ENCODE results near the gene TBC1D22B. TPM values are rescaled to one million over a fixed set of nuclear protein-coding genes. Genes with fewer than 3 reads are reported as not detected.
A peak's percentile ranks its signal among the peaks of the same experiment; 100 is the strongest.
"Not testable (repeated sequence)": the region's sequence is repeated elsewhere in the genome, so short reads cannot be mapped to it uniquely, and the experiment has no call there.

TBC1D22B gene
- polyA plus RNA-seq, 4 donors, result 14.3 to 16.8 (median 14.9) TPM

- no peak for DNase-seq (ENCODE audit: low read depth in 4 of 4, low spot score in 3 of 4)
These were observed 5.0 kb downstream of the TBC1D22B start for GRCh38 chr6:37262446-37263026.

GRCh38 chr6:37265001-37265400, 7.4 kb downstream of the TBC1D22B start:
- no peak for DNase-seq (ENCODE audit: low read depth in 4 of 4, low spot score in 3 of 4)

- DNase-seq (ENCODE audit: low read depth in 4 of 4, low spot score in 3 of 4), result no peak
These were observed 8.3 kb downstream of the TBC1D22B start for GRCh38 chr6:37265860-37266259.

DNA sequence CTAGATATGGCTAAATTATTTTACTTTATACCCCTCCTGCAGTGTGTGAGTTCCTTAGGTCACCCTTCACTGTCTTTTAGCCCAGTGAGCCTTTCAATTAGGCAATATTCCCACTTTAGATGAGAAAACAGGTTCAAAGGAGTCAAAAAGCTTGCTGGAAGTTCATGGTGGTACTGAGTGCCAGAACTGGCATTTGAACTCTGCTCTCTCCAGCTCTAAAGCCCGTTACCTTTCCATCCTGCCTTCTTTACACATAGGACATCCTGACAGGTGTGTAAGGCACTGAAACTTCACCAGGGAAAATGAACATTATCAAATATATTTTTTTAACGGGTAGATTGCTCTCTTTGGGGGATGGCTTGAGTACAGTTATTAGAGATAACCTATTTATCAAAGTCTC, 11.5 kb downstream of the TBC1D22B start:
- no peak for DNase-seq (ENCODE audit: low read depth in 4 of 4, low spot score in 3 of 4)

GRCh38 chr6:37272834-37273566, 15.4 kb downstream of the TBC1D22B start:
- DNase-seq (ENCODE audit: low read depth in 4 of 4, low spot score in 3 of 4), result no peak

DNA sequence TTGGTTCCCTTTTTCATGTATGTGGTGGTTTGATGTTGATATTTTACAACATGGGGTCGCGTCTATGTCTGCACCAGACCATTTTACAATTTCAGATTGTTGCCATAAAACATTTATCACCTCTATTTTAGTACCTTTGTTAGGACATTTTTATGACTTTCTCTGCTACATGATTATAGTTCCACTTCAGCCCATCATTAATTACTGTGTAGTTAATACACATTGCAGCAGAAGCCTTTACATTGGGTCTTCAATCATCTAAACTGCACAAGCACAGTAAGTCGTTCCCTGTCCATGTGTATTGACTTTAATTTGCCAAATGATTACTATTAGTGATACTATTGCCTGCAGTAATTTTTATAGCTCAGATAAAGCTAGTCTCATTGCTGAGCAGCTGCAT, 16.1 kb downstream of the TBC1D22B start:
- peak in 2 of 4 donors; percentile 38 to 40 for DNase-seq (ENCODE audit: low read depth in 4 of 4, low spot score in 3 of 4)

- no peak for DNase-seq (ENCODE audit: low read depth in 4 of 4, low spot score in 3 of 4)
These were observed 17.8 kb downstream of the TBC1D22B start for GRCh38 chr6:37275350-37275749.

DNA sequence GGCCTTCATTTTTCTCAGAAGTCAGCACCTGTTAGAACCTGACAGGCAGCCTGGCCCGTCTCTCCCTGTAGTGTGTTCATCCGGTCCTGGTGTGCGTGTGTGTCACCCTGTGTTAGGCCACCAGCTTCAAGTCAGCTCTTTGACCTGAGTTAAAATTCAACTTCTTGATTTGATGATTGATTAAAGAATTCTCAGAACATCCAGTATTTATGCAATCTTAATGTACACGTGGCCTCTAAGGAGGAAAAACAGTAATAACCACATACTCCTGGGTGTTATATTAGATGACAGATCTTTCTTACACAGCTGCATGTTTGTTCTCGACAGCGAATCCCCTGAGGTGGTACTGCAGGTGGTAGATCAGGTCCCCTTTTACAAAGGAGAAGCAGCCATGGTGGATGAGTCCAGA, 19.4 kb downstream of the TBC1D22B start:
- no peak for DNase-seq (ENCODE audit: low read depth in 4 of 4, low spot score in 3 of 4)

- no peak for DNase-seq (ENCODE audit: low read depth in 4 of 4, low spot score in 3 of 4)
These were observed 22.0 kb downstream of the TBC1D22B start for GRCh38 chr6:37279366-37280134.

DNA sequence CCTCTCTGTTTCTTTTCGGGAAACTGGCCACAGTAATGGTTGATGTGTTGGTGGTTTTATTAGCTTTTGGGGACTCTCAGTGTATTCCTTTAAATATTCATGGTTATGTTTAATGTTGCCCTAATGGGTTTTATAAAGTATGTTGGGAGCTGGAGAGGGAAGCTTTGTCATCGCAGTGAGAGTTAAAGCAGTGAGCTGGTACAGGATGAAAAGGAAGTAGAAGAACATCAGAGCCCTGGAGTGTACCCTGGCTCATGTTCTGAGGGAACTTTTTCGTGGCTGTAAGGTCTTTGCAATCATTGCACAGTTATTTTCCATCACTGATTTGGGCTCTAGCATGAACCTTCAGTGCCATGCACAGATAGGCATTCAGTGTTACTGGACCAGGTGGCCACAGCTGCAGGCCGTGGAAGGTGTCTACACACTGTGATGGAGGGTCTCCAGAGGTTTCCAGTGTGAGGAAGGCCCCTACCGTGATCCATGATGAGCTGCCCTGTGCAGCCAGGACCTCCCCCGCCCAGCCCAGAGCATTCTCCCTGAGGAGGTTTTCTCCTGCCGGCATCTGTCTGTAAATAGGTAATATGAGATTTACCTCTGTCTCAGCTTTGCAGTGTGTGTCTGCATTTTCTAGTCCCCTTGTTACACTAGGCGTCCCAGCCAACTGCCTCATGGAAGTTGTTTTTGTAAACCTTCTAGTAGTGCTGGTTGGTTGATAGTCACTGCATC, 22.8 kb downstream of the TBC1D22B start:
- no peak for DNase-seq (ENCODE audit: low read depth in 4 of 4, low spot score in 3 of 4)

GRCh38 chr6:37282371-37282770, 24.8 kb downstream of the TBC1D22B start:
- no peak for DNase-seq (ENCODE audit: low read depth in 4 of 4, low spot score in 3 of 4)

DNA sequence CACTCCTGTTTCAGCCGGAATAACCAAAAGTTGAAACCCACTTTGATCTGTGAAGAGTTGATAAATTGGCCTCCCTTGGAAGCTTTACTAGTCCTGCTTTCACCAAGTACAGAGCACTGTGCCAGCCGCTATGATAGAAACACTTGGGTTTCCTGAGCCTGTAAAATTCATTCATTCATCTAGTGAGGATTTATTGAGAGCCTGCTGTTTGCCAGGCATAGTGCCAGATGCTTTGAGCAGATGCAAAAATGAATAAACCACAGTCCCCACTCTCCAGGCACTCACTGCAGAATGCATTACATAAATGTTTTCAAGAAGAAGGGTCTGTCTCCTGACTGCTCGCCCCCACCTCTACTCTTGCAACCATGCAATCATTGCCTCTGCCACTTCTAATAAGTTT, 25.7 kb downstream of the TBC1D22B start:
- DNase-seq (ENCODE audit: low read depth in 4 of 4, low spot score in 3 of 4), result no peak

- no peak for DNase-seq (ENCODE audit: low read depth in 4 of 4, low spot score in 3 of 4)
These were observed 26.1 kb downstream of the TBC1D22B start for GRCh38 chr6:37283671-37284151.

DNA sequence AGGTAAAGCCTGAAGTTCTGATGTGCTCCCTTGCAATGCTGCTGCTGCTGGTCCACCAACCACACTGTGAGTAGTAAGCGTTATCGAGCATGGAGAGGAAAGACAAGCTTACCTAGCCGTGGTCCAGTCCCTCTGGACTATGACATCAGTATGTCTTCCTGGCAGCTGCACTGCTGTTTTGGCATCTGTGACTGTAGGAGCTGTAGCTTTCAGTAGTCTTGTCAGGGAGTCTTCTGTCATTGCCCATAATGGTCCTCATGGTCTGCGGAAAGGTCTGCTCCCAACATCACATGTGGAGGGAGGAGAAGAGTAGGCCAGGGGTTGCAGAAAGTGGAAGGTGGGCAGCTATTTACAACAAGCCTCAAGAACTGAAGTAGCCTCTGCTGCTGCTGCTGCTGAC, 27.2 kb downstream of the TBC1D22B start:
- no peak for DNase-seq (ENCODE audit: low read depth in 4 of 4, low spot score in 3 of 4)

DNA sequence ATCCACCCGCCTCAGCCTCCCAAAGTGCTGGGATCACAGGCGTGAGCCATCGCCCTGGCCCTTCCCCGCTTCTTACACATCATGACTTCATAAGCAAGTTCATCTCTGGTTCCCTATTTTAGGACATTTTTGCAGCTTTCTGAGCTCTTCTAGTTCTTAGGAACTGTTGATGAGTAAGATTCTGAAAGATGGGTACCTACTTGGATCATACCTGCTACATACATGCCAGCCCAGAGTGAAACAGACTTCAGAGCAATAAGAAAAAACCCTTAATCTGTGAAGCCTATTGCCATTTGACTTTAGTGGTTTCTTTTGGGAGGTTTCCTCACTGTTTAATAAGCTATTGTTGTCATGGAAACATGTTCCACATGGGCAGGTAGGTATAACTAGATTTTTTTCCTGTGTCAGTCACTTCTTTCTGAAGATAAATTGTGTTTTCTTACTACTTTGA, 28.3 kb downstream of the TBC1D22B start:
- DNase-seq (ENCODE audit: low read depth in 4 of 4, low spot score in 3 of 4), result no peak

- no peak for DNase-seq (ENCODE audit: low read depth in 4 of 4, low spot score in 3 of 4)
These were observed 30.1 kb downstream of the TBC1D22B start for GRCh38 chr6:37287519-37288157.

DNA sequence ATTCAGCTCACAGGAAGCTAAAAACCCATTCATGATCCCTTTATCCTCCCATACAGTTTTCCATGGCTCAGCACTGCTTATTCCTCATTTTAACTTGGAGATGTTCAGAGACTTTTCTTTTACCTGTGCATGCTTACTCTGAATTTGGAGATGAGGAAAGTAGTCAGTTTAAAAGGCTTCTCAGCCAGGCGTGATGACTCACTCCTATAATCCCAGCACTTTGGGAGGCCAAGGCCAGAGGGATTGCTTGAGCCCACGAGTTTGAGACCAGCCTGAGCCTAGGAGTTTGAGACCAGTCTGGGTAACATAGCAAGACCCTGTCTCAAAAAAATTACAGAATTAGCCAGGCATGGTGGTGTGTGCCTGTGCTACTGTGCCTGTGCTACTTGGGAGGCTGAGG, 30.7 kb downstream of the TBC1D22B start:
- DNase-seq (ENCODE audit: low read depth in 4 of 4, low spot score in 3 of 4), result no peak

DNA sequence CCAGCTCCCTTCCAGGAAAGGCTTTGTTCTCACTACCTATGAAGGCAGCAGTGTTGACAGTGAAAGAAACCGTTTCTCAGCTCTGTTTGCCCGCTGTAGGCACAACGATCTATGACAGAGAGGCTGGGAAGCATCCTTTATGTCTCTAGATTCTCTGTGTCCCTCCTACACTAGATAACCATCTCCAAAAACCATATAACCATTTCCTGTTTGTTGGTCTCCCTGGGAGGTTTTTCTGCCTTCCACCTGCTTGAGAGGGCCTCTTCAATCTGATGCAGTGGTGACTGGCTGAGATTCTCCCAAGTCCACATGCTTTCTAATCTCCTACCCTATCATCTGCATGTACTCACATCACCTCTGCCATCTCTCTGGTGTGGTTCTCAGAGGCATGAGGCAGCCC, 32.4 kb downstream of the TBC1D22B start:
- DNase-seq (ENCODE audit: low read depth in 4 of 4, low spot score in 3 of 4), result no peak

DNA sequence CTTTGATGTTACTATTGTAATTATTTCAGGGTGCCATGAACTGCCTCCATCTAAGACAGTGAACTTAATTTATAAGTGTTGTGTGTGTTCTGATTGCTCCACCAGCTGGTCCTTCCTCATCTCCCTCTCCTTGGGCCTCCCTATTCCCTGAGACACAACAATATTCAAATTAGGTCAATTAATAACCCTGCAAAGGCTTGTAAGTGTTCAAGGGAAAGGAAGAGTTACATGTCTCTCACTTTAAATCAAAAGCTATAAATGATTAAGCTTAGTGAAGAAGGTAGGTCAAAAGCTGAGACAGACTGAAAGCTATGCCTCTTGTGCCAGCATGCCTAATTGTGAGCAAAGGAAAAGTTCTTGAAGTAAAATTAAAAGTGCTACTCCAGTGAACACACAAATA, 35.9 kb downstream of the TBC1D22B start:
- DNase-seq (ENCODE audit: low read depth in 4 of 4, low spot score in 3 of 4), result no peak

DNA sequence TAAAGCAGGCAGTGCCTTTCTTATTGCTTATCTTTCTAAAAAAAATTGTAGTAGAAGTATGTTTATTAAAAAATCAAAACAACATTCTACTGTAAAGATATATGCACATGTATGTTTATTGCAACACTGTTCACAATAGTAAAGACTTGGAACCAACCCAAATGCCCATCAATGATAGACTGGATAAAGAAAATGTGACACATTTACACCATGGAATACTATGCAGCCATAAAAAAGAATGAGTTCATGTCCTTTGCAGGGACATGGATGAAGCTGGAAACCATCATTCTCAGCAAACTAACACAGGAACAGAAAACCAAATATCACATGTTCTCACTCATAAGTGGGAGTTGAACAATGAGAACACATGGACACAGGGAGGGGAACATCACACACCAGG, 40.1 kb downstream of the TBC1D22B start:
- not testable (repeated sequence) for DNase-seq (ENCODE audit: low read depth in 4 of 4, low spot score in 3 of 4)
